ENCODE results near the gene CSH2.
"Not testable (repeated sequence)": the region's sequence is repeated elsewhere in the genome, so short reads cannot be mapped to it uniquely, and the experiment has no call there.

CSH2 gene

DNA sequence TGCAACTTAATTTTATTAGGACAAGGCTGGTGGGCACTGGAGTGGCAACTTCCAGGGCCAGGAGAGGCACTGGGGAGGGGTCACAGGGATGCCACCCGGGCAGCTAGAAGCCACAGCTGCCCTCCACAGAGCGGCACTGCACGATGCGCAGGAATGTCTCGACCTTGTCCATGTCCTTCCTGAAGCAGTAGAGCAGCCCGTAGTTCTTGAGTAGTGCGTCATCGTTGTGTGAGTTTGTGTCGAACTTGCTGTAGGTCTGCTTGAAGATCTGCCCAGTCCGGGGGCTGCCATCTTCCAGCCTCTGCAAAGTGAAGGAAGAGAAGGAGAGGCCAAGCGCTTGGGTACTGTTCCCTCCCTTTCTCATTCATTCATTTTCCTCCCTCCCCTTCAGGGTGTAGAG is 43.7 kb upstream of the CSH2 start:
- H3K79me1 ChIP-seq (ENCODE audit: low read depth, low read length); H3K27me3 ChIP-seq (ENCODE audit: control insufficient read depth in 3 of 3, insufficient read depth in 3 of 3, low read depth in 1 of 3, low read length in 3 of 3); H3K4me3 ChIP-seq (ENCODE audit: low read length in 2 of 2); H3K4me2 ChIP-seq (ENCODE audit: insufficient read depth, low read length, poor library complexity, severe bottlenecking); H3K14ac ChIP-seq (ENCODE audit: low read length); DNase-seq (ENCODE audit: low spot score); H3K18ac ChIP-seq (ENCODE audit: low read length); H3K27ac ChIP-seq (replicated peaks; ENCODE audit: low read length); H2BK15ac ChIP-seq (ENCODE audit: low read length); H4K8ac ChIP-seq (ENCODE audit: low read depth, low read length); H2BK12ac ChIP-seq (ENCODE audit: low read length); H3K36me3 ChIP-seq (replicated peaks in 1 of 2; ENCODE audit: control insufficient read depth in 2 of 2, insufficient read depth in 2 of 2, low read length in 2 of 2); H4K91ac ChIP-seq (ENCODE audit: low read depth, low read length, poor library complexity); H2BK120ac ChIP-seq (ENCODE audit: low read depth, low read length); H3K9ac ChIP-seq (ENCODE audit: low read depth, low read length, poor library complexity); H3K4ac ChIP-seq (ENCODE audit: low read length); H2BK5ac ChIP-seq (ENCODE audit: low read length); H2AK5ac ChIP-seq (ENCODE audit: low read depth, low read length); H2AFZ ChIP-seq (ENCODE audit: low read length); H3K9me3 ChIP-seq (replicated peaks in 1 of 2; ENCODE audit: control insufficient read depth in 2 of 2, insufficient read depth in 1 of 2, low read depth in 1 of 2, low read length in 2 of 2); H3K4me1 ChIP-seq (ENCODE audit: control insufficient read depth in 2 of 2, insufficient read depth in 1 of 2, low read depth in 1 of 2, low read length in 2 of 2); H3K23ac ChIP-seq (ENCODE audit: low read depth, low read length, poor library complexity): not testable (repeated sequence)
- WGBS, 2 donors (ENCODE audit: extremely low coverage in 2 of 2, insufficient read length in 2 of 2, insufficient replicate concordance in 1 of 2) = no CpG with 5 or more reads among the region's 11 CpGs

- Histone ChIP-seq H2AFZ (ENCODE audit: low read length) (no peak overlapping the region), H3K14ac (ENCODE audit: low read length) (no peak overlapping the region), H2AK5ac (ENCODE audit: low read depth, low read length) (no peak overlapping the region), H4K91ac (ENCODE audit: low read depth, low read length, poor library complexity) (no peak overlapping the region), H3K27ac (replicated peaks; ENCODE audit: low read length) (no peak overlapping the region), H3K18ac (ENCODE audit: low read length) (peak overlapping the region; percentile 28), H3K36me3 (replicated peaks in 1 of 2; ENCODE audit: control insufficient read depth in 2 of 2, insufficient read depth in 2 of 2, low read length in 2 of 2) (no peaks in the 10 kb centered on the region), H3K27me3 (ENCODE audit: control insufficient read depth in 3 of 3, insufficient read depth in 3 of 3, low read depth in 1 of 3, low read length in 3 of 3) (no peaks in the 10 kb centered on the region), H3K4me2 (ENCODE audit: insufficient read depth, low read length, poor library complexity, severe bottlenecking) (no peak overlapping the region), H2BK120ac (ENCODE audit: low read depth, low read length) (no peak overlapping the region), H3K4ac (ENCODE audit: low read length) (no peak overlapping the region), H3K9me3 (replicated peaks in 1 of 2; ENCODE audit: control insufficient read depth in 2 of 2, insufficient read depth in 1 of 2, low read depth in 1 of 2, low read length in 2 of 2) (no peaks in the 10 kb centered on the region), H3K23ac (ENCODE audit: low read depth, low read length, poor library complexity) (no peak overlapping the region), H3K9ac (ENCODE audit: low read depth, low read length, poor library complexity) (no peak overlapping the region), H3K79me1 (ENCODE audit: low read depth, low read length) (no peaks in the 10 kb centered on the region), H3K4me1 (ENCODE audit: control insufficient read depth in 2 of 2, insufficient read depth in 1 of 2, low read depth in 1 of 2, low read length in 2 of 2) (peaks cover 0 to 3% of the 10 kb centered on the region in 2 donors), H2BK15ac (ENCODE audit: low read length) (no peak overlapping the region), H2BK12ac (ENCODE audit: low read length) (no peak overlapping the region), H3K4me3 (ENCODE audit: low read length in 2 of 2) (no peak overlapping the region), H2BK5ac (ENCODE audit: low read length) (no peak overlapping the region), H4K8ac (ENCODE audit: low read depth, low read length) (no peak overlapping the region)
- DNase-seq (ENCODE audit: low spot score) = no peak
- WGBS, 2 donors (ENCODE audit: extremely low coverage in 2 of 2, insufficient read length in 2 of 2, insufficient replicate concordance in 1 of 2) = no CpG with 5 or more reads among the region's 12 CpGs
Measured at GRCh38 chr17:63916566-63917185, 43.2 kb upstream of the CSH2 start.

- H3K27me3 ChIP-seq (ENCODE audit: control insufficient read depth in 3 of 3, insufficient read depth in 3 of 3, low read depth in 1 of 3, low read length in 3 of 3) = not testable (repeated sequence)
- WGBS, 2 donors (ENCODE audit: extremely low coverage in 2 of 2, insufficient read length in 2 of 2, insufficient replicate concordance in 1 of 2) = no CpG with 5 or more reads among the region's 10 CpGs
Measured at GRCh38 chr17:63915753-63916152, 42.3 kb upstream of the CSH2 start.

GRCh38 chr17:63914471-63914870 is 41.0 kb upstream of the CSH2 start:
- WGBS, 2 donors (ENCODE audit: extremely low coverage in 2 of 2, insufficient read length in 2 of 2, insufficient replicate concordance in 1 of 2) = no CpG with 5 or more reads among the region's 7 CpGs
- H3K18ac ChIP-seq (ENCODE audit: low read length) = no peak overlapping the region
- no peak overlapping the region for H2BK5ac ChIP-seq (ENCODE audit: low read length)

More at GRCh38 chr17:63915753-63916152, 42.3 kb upstream of the CSH2 start:
- H2AK5ac ChIP-seq (ENCODE audit: low read depth, low read length); H3K9ac ChIP-seq (ENCODE audit: low read depth, low read length, poor library complexity); H2BK12ac ChIP-seq (ENCODE audit: low read length); DNase-seq (ENCODE audit: low spot score); H3K79me1 ChIP-seq (ENCODE audit: low read depth, low read length); H3K4me2 ChIP-seq (ENCODE audit: insufficient read depth, low read length, poor library complexity, severe bottlenecking); H4K8ac ChIP-seq (ENCODE audit: low read depth, low read length); H3K4ac ChIP-seq (ENCODE audit: low read length); H3K4me1 ChIP-seq (ENCODE audit: control insufficient read depth in 2 of 2, insufficient read depth in 1 of 2, low read depth in 1 of 2, low read length in 2 of 2); H3K27ac ChIP-seq (replicated peaks; ENCODE audit: low read length); H3K36me3 ChIP-seq (replicated peaks in 1 of 2; ENCODE audit: control insufficient read depth in 2 of 2, insufficient read depth in 2 of 2, low read length in 2 of 2); H3K9me3 ChIP-seq (replicated peaks in 1 of 2; ENCODE audit: control insufficient read depth in 2 of 2, insufficient read depth in 1 of 2, low read depth in 1 of 2, low read length in 2 of 2); H2BK5ac ChIP-seq (ENCODE audit: low read length); H2BK15ac ChIP-seq (ENCODE audit: low read length); H3K14ac ChIP-seq (ENCODE audit: low read length); H4K91ac ChIP-seq (ENCODE audit: low read depth, low read length, poor library complexity); H2AFZ ChIP-seq (ENCODE audit: low read length); H3K4me3 ChIP-seq (ENCODE audit: low read length in 2 of 2); H2BK120ac ChIP-seq (ENCODE audit: low read depth, low read length); H3K23ac ChIP-seq (ENCODE audit: low read depth, low read length, poor library complexity); H3K18ac ChIP-seq (ENCODE audit: low read length): not testable (repeated sequence)

More at GRCh38 chr17:63914471-63914870, 41.0 kb upstream of the CSH2 start:
- Histone ChIP-seq H3K27me3 (ENCODE audit: control insufficient read depth in 3 of 3, insufficient read depth in 3 of 3, low read depth in 1 of 3, low read length in 3 of 3) (no peaks in the 10 kb centered on the region), H3K23ac (ENCODE audit: low read depth, low read length, poor library complexity) (no peak overlapping the region), H3K4me3 (ENCODE audit: low read length in 2 of 2) (no peak overlapping the region), H3K4me1 (ENCODE audit: control insufficient read depth in 2 of 2, insufficient read depth in 1 of 2, low read depth in 1 of 2, low read length in 2 of 2) (peaks cover 0 to 3% of the 10 kb centered on the region in 2 donors), H2AK5ac (ENCODE audit: low read depth, low read length) (no peak overlapping the region), H2BK120ac (ENCODE audit: low read depth, low read length) (no peak overlapping the region), H3K36me3 (replicated peaks in 1 of 2; ENCODE audit: control insufficient read depth in 2 of 2, insufficient read depth in 2 of 2, low read length in 2 of 2) (no peaks in the 10 kb centered on the region), H2AFZ (ENCODE audit: low read length) (no peak overlapping the region), H3K4me2 (ENCODE audit: insufficient read depth, low read length, poor library complexity, severe bottlenecking) (no peak overlapping the region), H3K4ac (ENCODE audit: low read length) (no peak overlapping the region), H3K9ac (ENCODE audit: low read depth, low read length, poor library complexity) (no peak overlapping the region), H2BK15ac (ENCODE audit: low read length) (no peak overlapping the region), H3K9me3 (replicated peaks in 1 of 2; ENCODE audit: control insufficient read depth in 2 of 2, insufficient read depth in 1 of 2, low read depth in 1 of 2, low read length in 2 of 2) (no peaks in the 10 kb centered on the region), H4K91ac (ENCODE audit: low read depth, low read length, poor library complexity) (no peak overlapping the region), H3K27ac (replicated peaks; ENCODE audit: low read length) (no peak overlapping the region), H2BK12ac (ENCODE audit: low read length) (no peak overlapping the region), H3K14ac (ENCODE audit: low read length) (no peak overlapping the region), H4K8ac (ENCODE audit: low read depth, low read length) (no peak overlapping the region), H3K79me1 (ENCODE audit: low read depth, low read length) (no peaks in the 10 kb centered on the region)
- no peak for DNase-seq (ENCODE audit: low spot score)

Data from neuronal stem cell (in vitro differentiated cells).